ENCODE data around the gene GLI3. TPM values are rescaled to one million over a fixed set of nuclear protein-coding genes. Genes with fewer than 3 reads are reported as not detected.
A peak's percentile ranks its signal among the peaks of the same experiment; 100 is the strongest.

Gene GLI3
- total RNA-seq, 4 donors from 2014 or later = 16.5 to 105 (median 22.6) TPM

GRCh38 chr7:42025635-42026375 is 211.2 kb downstream of the GLI3 start:
- Histone ChIP-seq H3K4me1 (no peaks in the 10 kb centered on the region), H3K4me3 (no peak overlapping the region), H3K27ac (no peak overlapping the region), H3K27me3 (no peaks in the 10 kb centered on the region), H3K9me3 (no peaks in the 10 kb centered on the region), H3K36me3 (no peaks in the 10 kb centered on the region)
- TF ChIP-seq POLR2A (IDR thresholded peaks at IDR 0.05) = no peak
- TF ChIP-seq, protein P1, sequence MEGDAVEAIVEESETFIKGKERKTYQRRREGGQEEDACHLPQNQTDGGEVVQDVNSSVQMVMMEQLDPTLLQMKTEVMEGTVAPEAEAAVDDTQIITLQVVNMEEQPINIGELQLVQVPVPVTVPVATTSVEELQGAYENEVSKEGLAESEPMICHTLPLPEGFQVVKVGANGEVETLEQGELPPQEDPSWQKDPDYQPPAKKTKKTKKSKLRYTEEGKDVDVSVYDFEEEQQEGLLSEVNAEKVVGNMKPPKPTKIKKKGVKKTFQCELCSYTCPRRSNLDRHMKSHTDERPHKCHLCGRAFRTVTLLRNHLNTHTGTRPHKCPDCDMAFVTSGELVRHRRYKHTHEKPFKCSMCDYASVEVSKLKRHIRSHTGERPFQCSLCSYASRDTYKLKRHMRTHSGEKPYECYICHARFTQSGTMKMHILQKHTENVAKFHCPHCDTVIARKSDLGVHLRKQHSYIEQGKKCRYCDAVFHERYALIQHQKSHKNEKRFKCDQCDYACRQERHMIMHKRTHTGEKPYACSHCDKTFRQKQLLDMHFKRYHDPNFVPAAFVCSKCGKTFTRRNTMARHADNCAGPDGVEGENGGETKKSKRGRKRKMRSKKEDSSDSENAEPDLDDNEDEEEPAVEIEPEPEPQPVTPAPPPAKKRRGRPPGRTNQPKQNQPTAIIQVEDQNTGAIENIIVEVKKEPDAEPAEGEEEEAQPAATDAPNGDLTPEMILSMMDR (IDR thresholded peaks at IDR 0.05) = no peak
- no peak for DNase-seq
- intact Hi-C loops (cut with DNase I; ENCODE audit: low total_unique reads) = no loop called here

- Histone ChIP-seq H3K36me3 (no peaks in the 10 kb centered on the region), H3K27ac (peak overlapping the region in 1 of 2 donors; percentile 70), H3K27me3 (no peaks in the 10 kb centered on the region), H3K4me3 (no peak overlapping the region), H3K9me3 (no peaks in the 10 kb centered on the region), H3K4me1 (no peaks in the 10 kb centered on the region)
- intact Hi-C loops (cut with DNase I; ENCODE audit: low total_unique reads) = no loop called here
- no peak for DNase-seq
- TF ChIP-seq, protein P1 (IDR thresholded peaks at IDR 0.05) = no peak
- no peak for TF ChIP-seq POLR2A (IDR thresholded peaks at IDR 0.05)
Measured at GRCh38 chr7:42024537-42024936, 212.5 kb downstream of the GLI3 start.

GRCh38 chr7:42023262-42023661 is 213.7 kb downstream of the GLI3 start:
- Histone ChIP-seq H3K27ac (peak overlapping the region; percentile 61 to 70), H3K36me3 (no peaks in the 10 kb centered on the region), H3K27me3 (no peaks in the 10 kb centered on the region), H3K4me3 (no peak overlapping the region), H3K4me1 (no peaks in the 10 kb centered on the region), H3K9me3 (no peaks in the 10 kb centered on the region)
- intact Hi-C loops (cut with DNase I; ENCODE audit: low total_unique reads) = no loop called here
- DNase-seq = peak in 1 of 2 donors; percentile 37
- TF ChIP-seq, protein P1 (IDR thresholded peaks at IDR 0.05) = no peak
- no peak for TF ChIP-seq POLR2A (IDR thresholded peaks at IDR 0.05)

- Histone ChIP-seq H3K4me1 (no peaks in the 10 kb centered on the region), H3K9me3 (no peaks in the 10 kb centered on the region), H3K27ac (peak overlapping the region; percentile 61 to 70), H3K27me3 (no peaks in the 10 kb centered on the region), H3K36me3 (no peaks in the 10 kb centered on the region), H3K4me3 (no peak overlapping the region)
- TF ChIP-seq, protein P1 (IDR thresholded peaks at IDR 0.05) = no peak
- TF ChIP-seq POLR2A (IDR thresholded peaks at IDR 0.05) = no peak
- no peak for DNase-seq
- intact Hi-C loops (cut with DNase I; ENCODE audit: low total_unique reads) = no loop called here
Measured at GRCh38 chr7:42022791-42023190, 214.2 kb downstream of the GLI3 start.

GRCh38 chr7:42022056-42022455 is 215.0 kb downstream of the GLI3 start:
- Histone ChIP-seq H3K9me3 (no peaks in the 10 kb centered on the region), H3K27me3 (no peaks in the 10 kb centered on the region), H3K27ac (no peak overlapping the region), H3K36me3 (no peaks in the 10 kb centered on the region), H3K4me1 (no peaks in the 10 kb centered on the region), H3K4me3 (no peak overlapping the region)
- TF ChIP-seq, protein P1 (IDR thresholded peaks at IDR 0.05) = no peak
- no peak for TF ChIP-seq POLR2A (IDR thresholded peaks at IDR 0.05)
- no peak for DNase-seq
- intact Hi-C loops (cut with DNase I; ENCODE audit: low total_unique reads) = no loop called here
